Activated CD4-positive, alpha-beta T cell treated with anti-CD3 and anti-CD28 coated beads for 1 hour (primary cell): ENCODE results near the gene ARMC6.

Experiments used
- DNase-seq: peaks from one replicate; pipeline ENCODE4 v3.0.0-alpha.2; 2020

ARMC6 gene

GRCh38 chr19:19056636-19057275, 23.4 kb downstream of the ARMC6 start:
- no peak for DNase-seq

GRCh38 chr19:19057317-19057716, 23.9 kb downstream of the ARMC6 start:
- DNase-seq, result no peak

GRCh38 chr19:19057720-19058119, 24.3 kb downstream of the ARMC6 start:
- no peak for DNase-seq

GRCh38 chr19:19059018-19059836, 25.8 kb downstream of the ARMC6 start:
- no peak for DNase-seq

- no peak for DNase-seq
Observed at GRCh38 chr19:19059837-19060611, 26.6 kb downstream of the ARMC6 start.

- DNase-seq, result no peak
Observed at GRCh38 chr19:19061506-19061905, 28.1 kb downstream of the ARMC6 start.

GRCh38 chr19:19062454-19063182, 29.2 kb downstream of the ARMC6 start:
- no peak for DNase-seq

GRCh38 chr19:19063183-19064097, 30.0 kb downstream of the ARMC6 start, which contains the start of gene SLC25A42:
SLC25A42 (plus strand) TSS chr19:19063994; CDS start chr19:19096125, 32,131 bp downstream.
- DNase-seq, result peak; percentile 98

- no peak for DNase-seq
Observed at GRCh38 chr19:19064098-19064722, 30.8 kb downstream of the ARMC6 start.

GRCh38 chr19:19064811-19065745, 31.7 kb downstream of the ARMC6 start:
- DNase-seq, result no peak

- no peak for DNase-seq
Observed at GRCh38 chr19:19067276-19068072, 34.1 kb downstream of the ARMC6 start.

GRCh38 chr19:19068659-19069654, 35.6 kb downstream of the ARMC6 start:
- no peak for DNase-seq

- DNase-seq, result no peak
Observed at GRCh38 chr19:19071897-19072296, 38.5 kb downstream of the ARMC6 start.

GRCh38 chr19:19074196-19074882, 40.9 kb downstream of the ARMC6 start:
- no peak for DNase-seq

GRCh38 chr19:19075126-19075525, 41.7 kb downstream of the ARMC6 start:
- DNase-seq, result no peak

GRCh38 chr19:19076476-19076875, 43.1 kb downstream of the ARMC6 start:
- no peak for DNase-seq

- DNase-seq, result no peak
Observed at GRCh38 chr19:19077103-19077502, 43.7 kb downstream of the ARMC6 start.
